Measurements from ENCODE around the gene PSMD3.

The PSMD3 gene

DNA sequence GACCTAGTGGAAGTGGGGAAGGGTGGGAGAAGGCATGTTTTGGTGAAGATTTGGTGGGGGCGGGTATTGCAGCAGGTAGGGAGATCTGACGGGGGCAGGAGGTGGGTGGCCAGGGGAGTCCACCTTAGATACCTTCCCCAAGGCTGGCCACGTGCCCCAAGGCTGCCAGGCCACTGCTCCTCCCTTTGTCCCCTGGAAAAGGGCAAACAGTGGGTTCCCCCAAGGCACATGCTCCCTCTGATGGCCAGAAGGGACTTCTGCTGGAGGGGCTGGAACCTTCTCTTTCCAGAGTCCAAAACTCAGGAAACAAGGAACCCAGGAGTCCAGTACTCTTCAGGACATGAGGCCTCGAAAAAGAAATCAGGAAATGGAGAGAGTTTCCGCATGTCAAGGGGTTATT, 6.2 kb upstream of the PSMD3 start:
- ChIA-PET POLR2A (ENCODE audit: low non-redundant PET) (interaction anchor here (0.6 kb wide), 1 partner anchor 51 kb away, joined by 3 read pairs; no protein-coding TSS in a partner anchor), CTCF (no interaction called here)
- no peak overlapping the region for H3K27ac ChIP-seq
- DNase-seq (ENCODE audit: low spot score) = no peak
- no peak for TF ChIP-seq CTCF (conservative IDR thresholded peaks at IDR 0.05; ENCODE audit: low read depth)

DNA sequence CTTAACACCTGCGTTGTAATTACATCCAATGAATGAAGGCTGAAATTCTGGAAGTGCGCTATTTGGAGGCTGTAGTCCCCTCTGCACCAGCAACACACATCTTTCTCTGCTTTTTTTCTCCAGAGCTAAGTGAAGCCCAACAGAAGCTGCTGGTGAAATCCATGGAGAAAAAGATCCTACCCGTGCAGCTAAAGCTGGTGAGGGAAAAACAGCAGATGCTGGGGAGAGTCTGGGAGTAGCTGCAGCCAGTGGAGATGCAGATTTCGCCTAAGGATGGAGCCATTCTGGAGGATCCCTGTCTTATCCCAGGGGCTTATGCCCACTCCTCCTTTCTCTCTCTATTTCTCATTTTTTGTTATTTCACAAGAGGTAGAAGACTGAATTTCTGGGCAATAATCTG, 4.8 kb upstream of the PSMD3 start:
- no peak for DNase-seq (ENCODE audit: low spot score)
- H3K27ac ChIP-seq = no peak overlapping the region
- no peak for TF ChIP-seq CTCF (conservative IDR thresholded peaks at IDR 0.05; ENCODE audit: low read depth)
- ChIA-PET POLR2A (ENCODE audit: low non-redundant PET) (no interaction called here), CTCF (interaction anchor here (0.7 to 1.8 kb wide), 3 partner anchors 17 to 223 kb away, joined by 4 to 6 read pairs (median 4); no protein-coding TSS in a partner anchor)

- POLR2A ChIA-PET (ENCODE audit: low non-redundant PET) = interaction anchor here (0.7 to 1.1 kb wide), 2 partner anchors 40 to 122 kb away, joined by 3 read pairs; partner anchors contain the start of gene NR1D1
- CTCF ChIA-PET = interaction anchor here (0.9 to 3.7 kb wide), 7 partner anchors 16 to 356 kb away, joined by 3 to 25 read pairs (median 5); partner anchors contain the start of genes GSDMA and IKZF3
- no peak for TF ChIP-seq CTCF (conservative IDR thresholded peaks at IDR 0.05; ENCODE audit: low read depth)
- peak; percentile 52 for DNase-seq (ENCODE audit: low spot score)
- peak overlapping the region; percentile 56 for H3K27ac ChIP-seq
Measured at GRCh38 chr17:39979016-39979670, 1.5 kb upstream of the PSMD3 start.

GRCh38 chr17:39979893-39980350, 685 bp upstream of the PSMD3 start:
- no peak for TF ChIP-seq CTCF (conservative IDR thresholded peaks at IDR 0.05; ENCODE audit: low read depth)
- POLR2A ChIA-PET (ENCODE audit: low non-redundant PET) = interaction anchor here (0.6 to 0.9 kb wide), 2 partner anchors 23 to 157 kb away, joined by 3 to 10 read pairs; no protein-coding TSS in a partner anchor
- peak overlapping the region; percentile 88 for H3K27ac ChIP-seq
- CTCF ChIA-PET = interaction anchor here (0.5 to 3.7 kb wide), 8 partner anchors 9 to 430 kb away, joined by 3 to 25 read pairs (median 6); partner anchors contain the start of gene GSDMA
- DNase-seq (ENCODE audit: low spot score) = peak; percentile 14

DNA sequence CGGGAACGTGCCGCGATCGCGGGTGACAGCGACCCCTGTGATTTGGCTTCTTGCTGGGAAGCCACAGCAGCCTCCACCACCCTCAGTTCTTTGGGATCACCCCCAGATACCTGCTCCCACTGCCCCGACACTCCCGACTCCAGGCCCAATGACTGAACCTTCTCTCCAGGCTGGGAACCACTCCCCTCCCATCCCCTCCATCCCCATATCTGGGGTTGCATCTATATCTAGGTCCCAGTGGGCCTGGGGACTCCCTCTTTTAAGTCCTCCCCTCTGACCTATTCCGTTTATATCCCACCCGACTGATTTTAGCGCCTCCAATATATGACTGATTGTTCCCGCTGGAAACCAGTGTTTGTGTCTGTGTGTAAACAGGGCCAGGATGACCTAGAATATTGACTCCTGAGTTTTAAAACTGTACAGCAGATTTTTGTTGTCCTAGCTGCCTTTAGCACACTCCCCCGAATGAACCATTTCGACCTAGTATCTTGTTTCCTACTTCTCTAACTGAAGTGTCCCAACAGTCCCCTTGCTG, 667 bp downstream of the PSMD3 start:
- DNase-seq (ENCODE audit: low spot score) = peak; percentile 16
- ChIA-PET POLR2A (ENCODE audit: low non-redundant PET) (no interaction called here), CTCF (interaction anchor here (0.6 to 3.7 kb wide), 9 partner anchors 11 to 362 kb away, joined by 3 to 25 read pairs (median 7); partner anchors contain the start of gene GSDMA)
- peak overlapping the region; percentile 88 for H3K27ac ChIP-seq
- no peak for TF ChIP-seq CTCF (conservative IDR thresholded peaks at IDR 0.05; ENCODE audit: low read depth)

GRCh38 chr17:39981766-39982375, 1.3 kb downstream of the PSMD3 start:
- ChIA-PET POLR2A (ENCODE audit: low non-redundant PET) (interaction anchor here (0.5 kb wide), 1 partner anchor 85 kb away, joined by 3 read pairs; no protein-coding TSS in a partner anchor), CTCF (interaction anchor here (0.6 to 1.5 kb wide), 2 partner anchors 12 to 360 kb away, joined by 3 read pairs; no protein-coding TSS in a partner anchor)
- TF ChIP-seq CTCF (conservative IDR thresholded peaks at IDR 0.05; ENCODE audit: low read depth) = no peak
- H3K27ac ChIP-seq = no peak overlapping the region
- no peak for DNase-seq (ENCODE audit: low spot score)

Measured in RWPE1 (cell line).